Neural crest cell (in vitro differentiated cells): ENCODE results near the gene KLC1. TPM values are rescaled to one million over a fixed set of nuclear protein-coding genes. Genes with fewer than 3 reads are reported as not detected.
A peak's percentile ranks its signal among the peaks of the same experiment; 100 is the strongest.

Experiments used
- DNase-seq: peaks from one replicate; pipeline ENCODE4 v3.0.0; 2021; ENCODE audit warnings: low read depth, mixed read lengths, low spot score
- H3K27ac Mint-ChIP-seq: one replicate; pipeline ENCODE4 v1.8.0; 2021; ENCODE audit warnings: mild to moderate bottlenecking, mixed read lengths; ENCODE audit not compliant: unreplicated experiment
- H3K27me3 Mint-ChIP-seq: 2 replicates; pipeline ENCODE4 v1.8.0; 2021; ENCODE audit warnings: low read depth, mild to moderate bottlenecking, mixed read lengths
- H3K36me3 Mint-ChIP-seq: 2 replicates; pipeline ENCODE4 v1.8.0; 2021; ENCODE audit warnings: low read depth, mild to moderate bottlenecking, mixed read lengths
- H3K4me1 Mint-ChIP-seq: 2 replicates; pipeline ENCODE4 v1.8.0; 2021; ENCODE audit warnings: mixed read lengths
- H3K4me3 Mint-ChIP-seq: one replicate; pipeline ENCODE4 v1.8.0; 2021; ENCODE audit warnings: mild to moderate bottlenecking, mixed read lengths
- H3K9me3 Mint-ChIP-seq: 2 replicates; pipeline ENCODE4 v1.8.0; 2021; ENCODE audit warnings: mixed read lengths
- total RNA-seq: library from RNA; stranded (reverse); gene quantifications from 2 replicates; pipeline ENCODE4 v1.2.1, GENCODE V29; 2021
- TF ChIP-seq, protein P1 (sequence below): fragments of 200-600 bp; sonication (generic); conservative IDR thresholded peaks from 2 replicates; pipeline ENCODE4 v1.5.0; 2021; ENCODE audit warnings: antibody characterized with exemption, mild to moderate bottlenecking

The KLC1 gene
- total RNA-seq, 1 donor from 2014 or later, result 173 TPM

DNA sequence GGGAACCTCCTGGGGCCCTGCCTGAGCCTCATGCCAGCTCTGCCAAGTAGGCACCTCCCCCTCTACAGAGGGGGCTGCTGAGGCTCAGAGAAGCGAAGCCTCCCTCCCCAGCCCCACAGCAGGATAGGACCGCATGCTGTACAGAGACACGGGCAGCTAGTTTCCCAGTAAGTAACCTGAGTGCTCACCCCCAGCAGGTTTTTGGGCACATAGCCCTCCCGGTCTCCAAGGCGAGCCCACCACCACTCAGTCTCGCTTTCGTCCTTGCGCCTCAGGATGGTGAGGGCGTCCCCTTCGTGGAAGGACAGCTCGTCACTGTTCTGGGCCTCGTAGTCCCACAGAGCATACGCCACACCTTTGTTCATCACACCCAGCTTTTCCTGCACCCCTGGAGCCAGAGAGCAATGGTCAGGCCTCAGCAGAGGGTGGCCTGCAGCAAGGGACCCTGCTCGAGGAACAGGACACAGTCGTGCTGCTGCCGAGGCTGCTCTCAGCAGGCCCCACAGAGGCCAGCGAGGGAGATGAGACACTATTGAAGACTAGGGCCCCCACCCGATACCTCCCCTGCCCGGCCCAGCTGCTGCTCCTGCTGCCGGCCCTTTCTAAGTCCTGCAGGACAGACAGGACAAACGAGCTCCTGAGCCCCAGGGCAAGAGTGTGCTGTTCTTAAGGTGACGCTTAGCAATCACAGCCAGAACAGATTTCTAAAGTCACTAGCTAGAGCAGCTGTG lies 107.0 kb downstream of the KLC1 start:
- H3K36me3 Mint-ChIP-seq, result no peaks in the 10 kb centered on the region
- no peaks in the 10 kb centered on the region for H3K27me3 Mint-ChIP-seq
- DNase-seq, result no peak
- peaks cover 4% of the 10 kb centered on the region for H3K4me1 Mint-ChIP-seq
- H3K9me3 Mint-ChIP-seq, result no peaks in the 10 kb centered on the region
- H3K27ac Mint-ChIP-seq, result no peak overlapping the region
- TF ChIP-seq, protein P1, sequence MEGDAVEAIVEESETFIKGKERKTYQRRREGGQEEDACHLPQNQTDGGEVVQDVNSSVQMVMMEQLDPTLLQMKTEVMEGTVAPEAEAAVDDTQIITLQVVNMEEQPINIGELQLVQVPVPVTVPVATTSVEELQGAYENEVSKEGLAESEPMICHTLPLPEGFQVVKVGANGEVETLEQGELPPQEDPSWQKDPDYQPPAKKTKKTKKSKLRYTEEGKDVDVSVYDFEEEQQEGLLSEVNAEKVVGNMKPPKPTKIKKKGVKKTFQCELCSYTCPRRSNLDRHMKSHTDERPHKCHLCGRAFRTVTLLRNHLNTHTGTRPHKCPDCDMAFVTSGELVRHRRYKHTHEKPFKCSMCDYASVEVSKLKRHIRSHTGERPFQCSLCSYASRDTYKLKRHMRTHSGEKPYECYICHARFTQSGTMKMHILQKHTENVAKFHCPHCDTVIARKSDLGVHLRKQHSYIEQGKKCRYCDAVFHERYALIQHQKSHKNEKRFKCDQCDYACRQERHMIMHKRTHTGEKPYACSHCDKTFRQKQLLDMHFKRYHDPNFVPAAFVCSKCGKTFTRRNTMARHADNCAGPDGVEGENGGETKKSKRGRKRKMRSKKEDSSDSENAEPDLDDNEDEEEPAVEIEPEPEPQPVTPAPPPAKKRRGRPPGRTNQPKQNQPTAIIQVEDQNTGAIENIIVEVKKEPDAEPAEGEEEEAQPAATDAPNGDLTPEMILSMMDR, result no peak
- H3K4me3 Mint-ChIP-seq, result no peak overlapping the region

DNA sequence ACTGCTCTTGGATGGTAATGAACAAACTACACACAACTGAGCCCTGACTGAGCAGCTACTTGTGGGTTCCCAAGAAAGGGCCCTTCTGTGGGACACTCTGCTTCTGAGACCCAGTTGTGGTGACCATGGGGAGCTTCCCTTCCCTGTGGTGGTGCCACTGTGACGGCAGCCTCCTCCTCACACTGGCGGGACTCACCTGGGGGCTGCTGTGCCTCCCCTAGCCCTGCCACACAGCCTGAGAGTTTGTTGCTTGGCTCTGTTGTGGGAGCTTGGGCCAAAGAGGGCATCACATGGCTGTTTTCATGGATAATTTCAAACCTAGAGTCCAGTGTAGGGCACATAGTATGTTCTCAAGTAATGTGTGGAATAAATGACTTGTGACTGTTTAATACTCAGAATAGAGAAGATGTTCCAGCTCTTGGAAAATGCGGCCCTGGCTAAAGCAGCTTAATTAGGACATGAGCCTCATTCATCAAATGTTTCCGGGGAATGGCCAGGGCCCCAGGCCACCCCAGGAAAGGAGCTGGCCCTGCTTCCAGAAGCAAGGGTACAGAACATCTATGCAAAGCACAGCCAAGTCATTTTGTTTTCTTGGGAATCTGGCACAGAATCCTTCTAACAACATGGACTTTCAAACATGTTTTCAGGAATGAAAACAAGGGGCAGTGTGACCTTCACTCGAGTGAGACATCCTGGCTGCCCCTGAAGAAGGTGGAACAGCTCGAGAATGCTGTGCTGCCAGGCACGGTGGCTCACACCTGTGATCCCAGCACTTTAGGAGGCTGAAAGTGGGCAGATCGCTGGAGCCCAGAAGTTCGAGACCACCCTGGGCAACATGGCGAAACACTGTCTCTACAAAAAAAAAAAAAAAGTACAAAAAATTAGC lies 107.8 kb downstream of the KLC1 start:
- TF ChIP-seq, protein P1, result no peak
- Mint-ChIP-seq H3K4me3 (no peak overlapping the region), H3K27me3 (no peaks in the 10 kb centered on the region), H3K27ac (no peak overlapping the region), H3K4me1 (peaks cover 4% of the 10 kb centered on the region), H3K36me3 (no peaks in the 10 kb centered on the region), H3K9me3 (no peaks in the 10 kb centered on the region)
- DNase-seq, result no peak

DNA sequence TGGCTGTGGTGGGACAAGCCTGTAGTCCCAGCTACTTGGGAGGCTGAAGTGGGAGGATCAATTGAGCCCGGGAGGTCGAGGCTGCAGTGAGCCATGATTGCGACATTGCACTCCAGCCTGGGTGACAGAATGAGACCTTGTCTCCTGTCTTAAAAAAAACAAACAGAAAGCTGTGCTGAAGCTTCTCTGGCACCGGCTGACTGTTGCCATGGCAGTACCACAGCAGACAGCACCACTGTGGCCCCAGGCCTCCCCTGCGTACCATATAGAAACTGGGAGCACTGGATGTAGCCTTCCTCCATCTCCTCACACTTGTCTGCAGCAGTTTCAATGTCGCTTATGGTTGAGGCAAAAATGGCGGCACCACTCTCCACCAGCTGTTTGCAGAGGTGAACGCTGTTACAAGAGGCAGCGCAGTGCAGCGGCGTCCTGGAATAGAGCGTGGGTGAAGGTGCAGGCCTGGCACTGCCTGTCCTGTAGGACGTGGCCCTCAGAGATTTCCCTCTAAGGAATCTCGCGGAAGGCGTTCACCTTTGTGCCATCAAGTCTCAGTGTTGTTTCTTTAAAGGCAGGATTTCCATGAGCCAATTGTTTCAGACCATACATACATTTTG lies 108.5 kb downstream of the KLC1 start:
- Mint-ChIP-seq H3K4me3 (no peak overlapping the region), H3K36me3 (no peaks in the 10 kb centered on the region)

DNA sequence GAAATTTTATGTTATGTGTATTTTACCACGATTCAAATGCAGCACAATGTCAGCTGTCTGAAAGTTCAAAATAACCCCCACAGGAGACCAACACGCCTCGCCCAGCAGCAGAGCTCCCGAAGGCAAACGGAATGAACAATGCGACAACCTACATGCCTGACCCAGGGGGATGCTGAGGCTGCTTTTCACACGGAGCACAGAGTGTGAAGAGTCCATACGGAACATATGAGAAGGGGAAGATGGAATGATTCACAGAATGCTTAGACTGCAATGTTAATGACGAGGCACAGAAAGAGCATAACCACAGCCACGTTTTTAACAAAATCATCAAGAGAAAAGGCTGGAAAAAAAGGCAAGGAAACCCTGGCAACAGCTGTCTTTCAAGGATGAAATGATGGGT lies 109.2 kb downstream of the KLC1 start:
- peaks cover 4% of the 10 kb centered on the region for H3K4me1 Mint-ChIP-seq
- no peaks in the 10 kb centered on the region for H3K36me3 Mint-ChIP-seq
- TF ChIP-seq, protein P1, result no peak
- H3K27me3 Mint-ChIP-seq, result no peaks in the 10 kb centered on the region
- no peak for DNase-seq
- no peak overlapping the region for H3K27ac Mint-ChIP-seq
- H3K4me3 Mint-ChIP-seq, result no peak overlapping the region
- H3K9me3 Mint-ChIP-seq, result no peaks in the 10 kb centered on the region

More for the DNA sequence above, 108.5 kb downstream of the KLC1 start:
- Mint-ChIP-seq H3K27ac (no peak overlapping the region), H3K27me3 (no peaks in the 10 kb centered on the region), H3K9me3 (no peaks in the 10 kb centered on the region), H3K4me1 (peaks cover 4% of the 10 kb centered on the region)
- no peak for DNase-seq
- TF ChIP-seq, protein P1, result no peak

DNA sequence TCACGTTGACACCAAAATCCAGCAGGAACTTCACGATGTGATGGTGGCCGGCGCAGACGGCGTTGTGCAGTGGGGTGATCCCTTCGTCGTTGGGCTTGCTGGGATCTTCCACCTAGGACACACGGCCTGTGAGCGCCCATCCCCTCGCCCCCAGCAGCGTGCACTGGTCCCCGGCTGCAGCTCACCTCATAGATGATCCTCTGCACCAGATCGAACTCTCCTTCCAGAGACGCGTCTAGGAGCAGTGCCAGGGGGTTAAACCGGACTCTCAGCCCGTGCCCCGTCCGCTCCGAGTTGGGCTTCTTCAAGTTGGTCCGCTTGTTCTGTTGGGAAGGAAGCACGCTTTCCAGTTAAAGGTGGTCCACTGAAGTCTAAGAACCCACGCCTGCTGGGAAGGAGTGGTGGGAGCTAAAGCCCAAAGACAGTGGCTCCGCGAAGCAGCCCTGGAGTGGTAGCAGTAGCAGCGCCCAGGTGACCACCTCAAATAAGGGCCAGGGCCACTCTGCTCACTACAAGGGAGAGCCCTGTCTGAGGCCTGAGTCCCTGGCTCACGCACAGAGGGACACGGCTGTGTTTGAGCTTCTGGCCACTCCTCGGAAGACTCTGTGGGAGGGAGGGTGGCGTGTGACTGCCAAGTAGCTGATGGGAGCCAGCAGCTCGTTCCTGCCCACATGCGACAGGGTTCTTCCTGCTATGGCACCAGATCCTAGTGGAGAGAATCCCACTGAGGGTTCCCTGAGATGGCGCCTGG lies 109.9 kb downstream of the KLC1 start:
- no peak for DNase-seq
- no peaks in the 10 kb centered on the region for H3K27me3 Mint-ChIP-seq
- no peak overlapping the region for H3K4me3 Mint-ChIP-seq
- peaks cover 4% of the 10 kb centered on the region for H3K4me1 Mint-ChIP-seq
- H3K36me3 Mint-ChIP-seq, result no peaks in the 10 kb centered on the region
- no peaks in the 10 kb centered on the region for H3K9me3 Mint-ChIP-seq
- H3K27ac Mint-ChIP-seq, result peak overlapping the region; percentile 50
- TF ChIP-seq, protein P1, result no peak
